ENCODE data around the gene PC.
"Not testable (repeated sequence)": the region's sequence is repeated elsewhere in the genome, so short reads cannot be mapped to it uniquely, and the experiment has no call there.

Gene PC

GRCh38 chr11:66981976-66982578 lies 23.9 kb upstream of the PC start:
- DNase-seq (ENCODE audit: low spot score), result peak; percentile 21

- DNase-seq (ENCODE audit: low spot score), result no peak
Measured at GRCh38 chr11:66979336-66979980, 21.3 kb upstream of the PC start.

- no peak for DNase-seq (ENCODE audit: low spot score)
Measured at GRCh38 chr11:66978717-66979116, 20.5 kb upstream of the PC start.

GRCh38 chr11:66978229-66978628 lies 20.0 kb upstream of the PC start:
- no peak for DNase-seq (ENCODE audit: low spot score)

- no peak for DNase-seq (ENCODE audit: low spot score)
Measured at GRCh38 chr11:66976925-66977324, 18.7 kb upstream of the PC start.

GRCh38 chr11:66976028-66976467 lies 17.9 kb upstream of the PC start:
- no peak for DNase-seq (ENCODE audit: low spot score)

- no peak for DNase-seq (ENCODE audit: low spot score)
Measured at GRCh38 chr11:66975405-66976027, 17.3 kb upstream of the PC start.

GRCh38 chr11:66974724-66975404 lies 16.7 kb upstream of the PC start, which contains the start of gene C11orf86:
C11orf86 (plus strand) TSS chr11:66975304; CDS start chr11:66975363, 59 bp downstream.
- no peak for DNase-seq (ENCODE audit: low spot score)

GRCh38 chr11:66973956-66974580 lies 15.9 kb upstream of the PC start:
- DNase-seq (ENCODE audit: low spot score), result no peak

- DNase-seq (ENCODE audit: low spot score), result no peak
Measured at GRCh38 chr11:66971488-66971887, 13.3 kb upstream of the PC start.

GRCh38 chr11:66970807-66971442 lies 12.7 kb upstream of the PC start:
- DNase-seq (ENCODE audit: low spot score), result peak; percentile 42

GRCh38 chr11:66970371-66970806 lies 12.2 kb upstream of the PC start:
- DNase-seq (ENCODE audit: low spot score), result no peak

- DNase-seq (ENCODE audit: low spot score), result no peak
Measured at GRCh38 chr11:66969584-66970225, 11.5 kb upstream of the PC start.

GRCh38 chr11:66967670-66968425 lies 9.7 kb upstream of the PC start:
- no peak for DNase-seq (ENCODE audit: low spot score)

- DNase-seq (ENCODE audit: low spot score), result no peak
Measured at GRCh38 chr11:66966351-66966750, 8.2 kb upstream of the PC start.

- DNase-seq (ENCODE audit: low spot score), result no peak
Measured at GRCh38 chr11:66964495-66964894, 6.3 kb upstream of the PC start.

GRCh38 chr11:66962801-66963200 lies 4.6 kb upstream of the PC start:
- DNase-seq (ENCODE audit: low spot score), result no peak

- no peak for DNase-seq (ENCODE audit: low spot score)
Measured at GRCh38 chr11:66962247-66962646, 4.1 kb upstream of the PC start.

GRCh38 chr11:66961691-66962213 lies 3.6 kb upstream of the PC start:
- DNase-seq (ENCODE audit: low spot score), result not testable (repeated sequence)

GRCh38 chr11:66958956-66959274 lies 732 bp upstream of the PC start:
- no peak for DNase-seq (ENCODE audit: low spot score)

GRCh38 chr11:66957971-66958231 lies 282 bp downstream of the PC start:
- no peak for DNase-seq (ENCODE audit: low spot score)

Measured in putamen (tissue), 1 donor.